CD4-positive, alpha-beta T cell (primary cell): ENCODE results near the gene IQSEC1. TPM values are rescaled to one million over a fixed set of nuclear protein-coding genes. Genes with fewer than 3 reads are reported as not detected.

Experiments
- ATAC-seq: fragments of 200-7000 bp; cut with Tn5 transposase; one replicate; pipeline ENCODE4 v1.10.0; 2022; ENCODE audit warnings: mild to moderate bottlenecking; ENCODE audit not compliant: poor library complexity
- CTCF ChIA-PET: fragments of 350-600 bp; sonication (Branson Sonifier 250); formaldehyde crosslinking; loops from one replicate; lab custom pipeline; 2021; ENCODE audit warnings: antibody characterized with exemption, inconsistent platforms; lab: Charles Lee
- POLR2A ChIA-PET: fragments of 350-600 bp; sonication (Branson Sonifier 250); formaldehyde crosslinking; loops from one replicate; lab custom pipeline; 2021; ENCODE audit warnings: antibody characterized with exemption, inconsistent platforms; lab: Charles Lee
- DNase-seq, 14 experiments: peaks; one replicate each; pipeline ENCODE4 v3.0.0-alpha.2; 2013 to 2020; ENCODE audit warnings: mixed read lengths in 2 of 14
- H3K27ac ChIP-seq, 2 donors: one replicate each; pipeline versions ENCODE4 v1.5.1 to v1.7.0; 2013; ENCODE audit warnings: low read length in 2 of 2, low read depth in 1 of 2, mild to moderate bottlenecking in 1 of 2
- H3K27me3 ChIP-seq, 2 experiments: 1 replicate in 1 of 2; 2 replicates in 1 of 2; pipeline versions ENCODE4 v1.6.1 to v1.7.0; 2013; ENCODE audit warnings: low read length in 2 of 2, control low read depth in 1 of 2, mild to moderate bottlenecking in 1 of 2, moderate library complexity in 1 of 2; ENCODE audit not compliant: insufficient read depth in 2 of 2, control insufficient read depth in 1 of 2
- H3K36me3 ChIP-seq: one replicate; pipeline ENCODE4 v1.6.1; 2013; ENCODE audit warnings: low read length, control low read depth; ENCODE audit not compliant: insufficient read depth
- H3K4me1 ChIP-seq: one replicate; pipeline ENCODE4 v1.6.1; 2013; ENCODE audit warnings: low read length, control low read depth; ENCODE audit not compliant: insufficient read depth
- H3K4me3 ChIP-seq: one replicate; pipeline ENCODE4 v1.5.1; 2013; ENCODE audit warnings: mild to moderate bottlenecking, low read length, moderate library complexity
- H3K9me3 ChIP-seq, 2 experiments: 1 replicate in 1 of 2; 2 replicates in 1 of 2; pipeline versions ENCODE4 v1.6.1 to v1.7.0; 2013; ENCODE audit warnings: low read length in 2 of 2, mild to moderate bottlenecking in 2 of 2, control low read depth in 1 of 2, moderate library complexity in 1 of 2; ENCODE audit not compliant: control insufficient read depth in 1 of 2, insufficient read depth in 1 of 2
- H3K27ac Mint-ChIP-seq: one replicate; pipeline ENCODE4 v1.8.0; 2020; ENCODE audit warnings: mixed read lengths
- H3K27me3 Mint-ChIP-seq: one replicate; pipeline ENCODE4 v1.8.0; 2021; ENCODE audit warnings: mixed read lengths
- H3K36me3 Mint-ChIP-seq: one replicate; pipeline ENCODE4 v1.8.0; 2021; ENCODE audit warnings: low read depth, mixed read lengths
- H3K4me1 Mint-ChIP-seq: one replicate; pipeline ENCODE4 v1.8.0; 2021; ENCODE audit warnings: low read depth, mixed read lengths
- H3K4me3 Mint-ChIP-seq: one replicate; pipeline ENCODE4 v1.8.0; 2020; ENCODE audit warnings: mild to moderate bottlenecking, mixed read lengths
- H3K9me3 Mint-ChIP-seq: one replicate; pipeline ENCODE4 v1.8.0; 2020; ENCODE audit warnings: mixed read lengths
- intact Hi-C, 2 experiments: fragments of 100-400 bp; cut with DNase I in 1 of 2; cut with micrococcal nuclease in 1 of 2; formaldehyde crosslinking; loops; one replicate each; pipeline versions ENCODE4 v1.15.1 to v1.9.0; 2023 to 2025; cut with DNase I, micrococcal nuclease
- total RNA-seq, 174 experiments: library from RNA in 2 of 174; stranded (reverse) in 2 of 174; gene quantifications; one replicate each; pipeline ENCODE4 v1.2.3 and lab custom pipeline; 2021 to 2026
- TF ChIP-seq, protein P1 (sequence below): fragments of 200-600 bp; IDR thresholded peaks from one replicate; pipeline ENCODE4 v1.8.0; 2022; ENCODE audit warnings: antibody characterized with exemption, mild to moderate bottlenecking

IQSEC1 gene
- total RNA-seq, 2 experiments from 2014 or later, result 102 to 108 TPM

DNA sequence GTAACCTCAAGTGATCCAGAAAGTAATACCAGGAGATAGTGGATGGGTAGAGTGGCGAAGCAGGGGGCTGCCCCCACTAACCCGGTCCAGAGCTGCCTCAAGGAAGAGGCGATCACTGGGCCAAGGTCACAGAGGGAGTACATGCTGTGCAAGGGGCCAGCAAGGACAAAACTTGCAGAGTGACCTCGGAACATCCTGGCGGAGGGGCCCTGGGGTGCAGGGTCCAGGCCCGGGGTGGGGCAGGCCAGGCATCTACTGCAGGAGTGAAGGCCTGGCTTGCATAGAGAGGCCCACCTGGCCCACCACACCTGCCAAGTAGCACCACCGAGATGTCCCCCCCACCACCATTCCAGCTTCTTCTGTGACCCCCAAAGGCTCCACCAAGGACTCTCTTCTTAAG lies 17.6 kb downstream of the IQSEC1 start:
- Histone ChIP-seq H3K9me3 (no peaks in the 10 kb centered on the region), H3K36me3 (no peaks in the 10 kb centered on the region), H3K4me1 (no peaks in the 10 kb centered on the region), H3K27me3 (peaks cover 0 to 3% of the 10 kb centered on the region in 2 experiments), H3K4me3 (no peak overlapping the region), H3K27ac (no peak overlapping the region)
- TF ChIP-seq, protein P1, sequence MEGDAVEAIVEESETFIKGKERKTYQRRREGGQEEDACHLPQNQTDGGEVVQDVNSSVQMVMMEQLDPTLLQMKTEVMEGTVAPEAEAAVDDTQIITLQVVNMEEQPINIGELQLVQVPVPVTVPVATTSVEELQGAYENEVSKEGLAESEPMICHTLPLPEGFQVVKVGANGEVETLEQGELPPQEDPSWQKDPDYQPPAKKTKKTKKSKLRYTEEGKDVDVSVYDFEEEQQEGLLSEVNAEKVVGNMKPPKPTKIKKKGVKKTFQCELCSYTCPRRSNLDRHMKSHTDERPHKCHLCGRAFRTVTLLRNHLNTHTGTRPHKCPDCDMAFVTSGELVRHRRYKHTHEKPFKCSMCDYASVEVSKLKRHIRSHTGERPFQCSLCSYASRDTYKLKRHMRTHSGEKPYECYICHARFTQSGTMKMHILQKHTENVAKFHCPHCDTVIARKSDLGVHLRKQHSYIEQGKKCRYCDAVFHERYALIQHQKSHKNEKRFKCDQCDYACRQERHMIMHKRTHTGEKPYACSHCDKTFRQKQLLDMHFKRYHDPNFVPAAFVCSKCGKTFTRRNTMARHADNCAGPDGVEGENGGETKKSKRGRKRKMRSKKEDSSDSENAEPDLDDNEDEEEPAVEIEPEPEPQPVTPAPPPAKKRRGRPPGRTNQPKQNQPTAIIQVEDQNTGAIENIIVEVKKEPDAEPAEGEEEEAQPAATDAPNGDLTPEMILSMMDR, result no peak
- H3K9me3 Mint-ChIP-seq, result no peaks in the 10 kb centered on the region
- ChIA-PET CTCF (no interaction called here), POLR2A (no interaction called here)
- no peaks in the 10 kb centered on the region for H3K36me3 Mint-ChIP-seq
- H3K4me1 Mint-ChIP-seq, result no peaks in the 10 kb centered on the region
- no peak overlapping the region for H3K4me3 Mint-ChIP-seq
- intact Hi-C loops, result no loop called here
- no peak overlapping the region for H3K27ac Mint-ChIP-seq
- H3K27me3 Mint-ChIP-seq, result no peaks in the 10 kb centered on the region
- ATAC-seq (no peak), DNase-seq (no peak)

DNA sequence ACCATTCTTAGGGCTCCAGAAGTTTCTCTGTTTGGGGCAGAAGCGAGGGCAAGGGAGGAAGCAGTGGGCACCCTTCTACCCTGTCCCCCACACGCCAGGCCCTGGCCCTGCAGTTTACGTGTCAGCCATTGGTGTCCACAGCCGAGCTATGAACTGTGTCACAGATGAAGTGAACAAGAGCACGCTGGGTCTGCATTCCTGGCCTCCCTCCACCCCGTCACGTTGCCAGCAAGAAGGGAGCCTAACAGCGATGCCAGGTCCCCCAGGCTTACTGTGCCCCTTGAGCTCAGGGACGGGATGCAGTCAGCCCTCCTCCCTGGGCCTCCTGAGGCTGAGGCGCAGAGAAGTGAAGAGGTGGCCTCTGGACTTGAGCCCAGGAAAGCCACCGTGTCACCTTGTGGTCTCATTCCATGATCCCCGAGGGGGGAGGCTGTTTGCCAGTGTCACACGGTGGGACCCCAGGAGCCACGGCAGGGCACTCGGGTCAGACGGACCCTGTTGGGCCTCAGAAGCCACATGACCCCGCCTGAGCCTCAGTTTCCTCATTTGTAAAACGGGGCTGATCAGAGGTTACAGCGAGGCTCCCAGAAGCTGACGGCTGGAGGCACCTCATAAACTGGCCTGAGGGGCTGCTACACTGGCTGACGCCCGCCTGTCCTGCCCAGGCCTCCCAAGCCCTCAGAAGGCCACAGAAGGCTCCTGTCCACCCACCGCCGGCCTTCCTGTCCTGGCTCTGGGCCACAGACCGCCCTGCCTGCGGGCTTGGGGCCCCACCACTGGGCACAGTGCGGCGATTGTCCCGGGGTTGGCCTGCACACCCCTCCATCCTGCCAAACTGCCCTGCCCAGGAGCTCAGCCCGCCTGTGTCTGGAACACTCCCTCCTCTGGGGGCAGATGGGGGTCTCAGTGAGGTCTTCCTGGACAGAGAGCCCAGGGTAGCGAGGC lies 18.6 kb downstream of the IQSEC1 start:
- intact Hi-C loops, result no loop called here

DNA sequence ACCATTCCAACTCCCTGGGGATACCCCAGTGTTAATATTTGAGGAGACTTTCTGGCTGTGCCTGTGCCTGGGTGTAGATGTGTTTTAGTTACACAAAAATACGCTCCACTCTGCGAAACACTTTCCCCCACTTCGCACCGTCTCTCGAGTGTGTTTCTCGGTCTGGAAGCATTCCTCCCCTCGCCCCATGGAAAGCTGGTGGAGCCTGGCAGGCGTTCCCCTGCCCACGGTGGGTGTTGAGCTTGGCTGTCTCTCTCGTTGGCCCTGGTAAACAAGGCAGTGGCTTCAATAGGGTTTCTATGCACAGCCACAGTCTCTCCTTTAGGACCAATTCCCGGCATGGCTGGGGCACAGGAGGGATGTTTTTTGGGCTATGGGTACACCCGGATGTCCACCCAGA lies 19.3 kb downstream of the IQSEC1 start:
- TF ChIP-seq, protein P1, result no peak
- ATAC-seq (no peak), DNase-seq (no peak)
- POLR2A ChIA-PET, result no interaction called here
- Histone ChIP-seq H3K27ac (no peak overlapping the region), H3K4me1 (no peaks in the 10 kb centered on the region), H3K4me3 (no peak overlapping the region), H3K9me3 (no peaks in the 10 kb centered on the region), H3K27me3 (peaks cover 0 to 3% of the 10 kb centered on the region in 2 experiments), H3K36me3 (no peaks in the 10 kb centered on the region)
- Mint-ChIP-seq H3K27me3 (no peaks in the 10 kb centered on the region), H3K4me1 (no peaks in the 10 kb centered on the region), H3K4me3 (no peak overlapping the region), H3K27ac (no peak overlapping the region), H3K9me3 (no peaks in the 10 kb centered on the region), H3K36me3 (no peaks in the 10 kb centered on the region)
- intact Hi-C loops, result no loop called here
- CTCF ChIA-PET, result no interaction called here

More for the DNA sequence above, 18.6 kb downstream of the IQSEC1 start:
- TF ChIP-seq, protein P1, result no peak
- H3K9me3 ChIP-seq, result no peaks in the 10 kb centered on the region
- no peak for DNase-seq
- no peak for ATAC-seq
- no peaks in the 10 kb centered on the region for H3K4me1 ChIP-seq
- CTCF ChIA-PET, result no interaction called here
- Mint-ChIP-seq H3K4me1 (no peaks in the 10 kb centered on the region), H3K36me3 (no peaks in the 10 kb centered on the region), H3K27me3 (no peaks in the 10 kb centered on the region), H3K4me3 (no peak overlapping the region), H3K9me3 (no peaks in the 10 kb centered on the region), H3K27ac (no peak overlapping the region)
- H3K36me3 ChIP-seq, result no peaks in the 10 kb centered on the region
- H3K4me3 ChIP-seq, result no peak overlapping the region
- H3K27me3 ChIP-seq, result peaks cover 0 to 3% of the 10 kb centered on the region in 2 experiments
- H3K27ac ChIP-seq, result no peak overlapping the region
- POLR2A ChIA-PET, result no interaction called here
